ENCODE measurements around the gene CCDC18.

DNA sequence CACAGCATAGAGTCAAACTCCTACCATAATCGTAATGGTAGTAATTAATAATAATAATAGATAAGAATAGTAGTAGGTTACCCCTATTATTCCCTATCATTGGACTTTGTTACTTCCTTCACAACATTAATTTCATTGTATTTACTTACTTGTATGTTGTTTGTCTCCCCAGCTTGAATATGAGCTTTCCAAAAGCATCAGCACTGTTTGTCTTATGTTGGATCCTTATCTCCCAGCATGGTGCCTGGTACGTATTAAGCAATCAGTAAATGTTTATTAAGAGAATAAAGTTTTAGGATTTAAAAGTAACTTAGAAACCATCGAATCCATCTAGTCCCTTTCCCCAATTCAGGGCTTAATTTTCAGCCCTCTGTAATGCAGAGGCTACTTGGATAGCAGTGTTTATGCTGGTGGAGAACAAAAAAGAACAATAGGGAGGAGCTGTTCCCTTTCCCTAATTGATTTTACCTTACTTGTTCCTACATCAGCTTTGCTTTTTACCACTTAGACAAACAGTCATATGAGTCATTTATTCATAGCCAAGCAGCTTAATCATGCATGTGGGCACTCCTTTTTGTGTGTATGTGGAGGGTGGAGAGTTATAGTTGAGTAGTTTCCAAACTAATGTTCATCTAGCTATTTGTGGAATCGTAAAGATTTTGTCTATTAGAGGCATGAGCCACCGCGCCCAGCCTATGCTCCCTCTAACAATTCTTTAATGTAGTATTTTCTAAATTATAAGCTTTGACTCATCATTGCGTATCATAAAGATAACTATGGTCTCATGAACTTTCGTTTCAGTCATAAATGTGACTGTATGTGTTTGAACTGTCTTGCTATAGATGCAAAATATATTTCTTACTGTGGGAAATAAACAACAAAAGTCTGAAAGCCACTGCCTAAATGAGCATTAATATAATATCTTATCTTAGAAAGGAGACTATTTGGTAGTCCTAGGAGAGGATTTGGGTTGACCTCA is 144.3 kb downstream of the CCDC18 start:
- TF ChIP-seq YY1 (IDR thresholded peaks at IDR 0.05; ENCODE audit: insufficient read depth, insufficient read length) (no peak), ZNF274 (IDR thresholded peaks at IDR 0.05; ENCODE audit: low read depth, low read length) (no peak), SUZ12 (IDR thresholded peaks at IDR 0.05; ENCODE audit: extremely low read depth, insufficient read depth, insufficient read length) (no peak)

Measured in NT2/D1 (cell line).